CD14-positive monocyte (primary cell): Measurements from ENCODE around the gene RGS19. TPM values are rescaled to one million over a fixed set of nuclear protein-coding genes. Genes with fewer than 3 reads are reported as not detected.
"Not testable (repeated sequence)": the region's sequence is repeated elsewhere in the genome, so short reads cannot be mapped to it uniquely, and the experiment has no call there.

Experiments used
- DNase-seq, 3 donors: peaks; one replicate each; pipeline ENCODE4 v3.0.0-alpha.2; 2011 to 2022
- H2AFZ ChIP-seq: 2 replicates; pipeline ENCODE4 v1.6.0; 2012; ENCODE audit warnings: mild to moderate bottlenecking, low read depth, low read length, inconsistent platforms; ENCODE audit not compliant: insufficient read depth, poor library complexity, severe bottlenecking
- H3K27ac ChIP-seq, 2 donors: 1 replicate in 1 of 2; 2 replicates in 1 of 2; pipeline ENCODE4 v1.5.1; 2012 to 2013; ENCODE audit warnings: low read length in 2 of 2, control low read depth in 1 of 2, inconsistent platforms in 1 of 2, low read depth in 1 of 2, mild to moderate bottlenecking in 1 of 2
- H3K27me3 ChIP-seq, 2 donors: one replicate each; pipeline versions ENCODE4 v1.6.0 to v1.6.1; 2011 to 2013; ENCODE audit warnings: low read length in 2 of 2; ENCODE audit not compliant: control insufficient read depth in 2 of 2, insufficient read depth in 2 of 2
- H3K36me3 ChIP-seq, 2 donors: replicated peaks in 1 of 2; 1 replicate in 1 of 2; 2 replicates in 1 of 2; pipeline versions ENCODE4 v1.5.1 to v1.6.1; 2012 to 2013; ENCODE audit warnings: low read length in 2 of 2, control low read depth in 1 of 2, inconsistent platforms in 1 of 2, mild to moderate bottlenecking in 1 of 2; ENCODE audit not compliant: insufficient read depth in 2 of 2, control insufficient read depth in 1 of 2
- H3K4me1 ChIP-seq, 2 donors: 1 replicate in 1 of 2; 2 replicates in 1 of 2; pipeline versions ENCODE4 v1.5.1 to v1.6.1; 2012 to 2013; ENCODE audit warnings: low read length in 2 of 2, control low read depth in 1 of 2, inconsistent platforms in 1 of 2, mild to moderate bottlenecking in 1 of 2, moderate library complexity in 1 of 2; ENCODE audit not compliant: insufficient read depth in 2 of 2, control insufficient read depth in 1 of 2
- H3K4me2 ChIP-seq: replicated peaks from 2 replicates; pipeline ENCODE3; 2012; ENCODE audit warnings: low read length, moderate library complexity, mild to moderate bottlenecking; ENCODE audit not compliant: poor library complexity, severe bottlenecking; ENCODE audit errors: extremely low read depth
- H3K4me3 ChIP-seq, 3 experiments: fragments of 200-600 bp in 1 of 3; sonication (generic) in 1 of 3; replicated peaks in 1 of 3; 1 replicate in 2 of 3; 2 replicates in 1 of 3; pipeline ENCODE4 v1.5.1; 2011 to 2013; ENCODE audit warnings: low read length in 3 of 3, mild to moderate bottlenecking in 3 of 3, control low read depth in 2 of 3, low read depth in 2 of 3, inconsistent platforms in 1 of 3, moderate library complexity in 1 of 3
- H3K79me2 ChIP-seq: 2 replicates; pipeline ENCODE4 v1.6.0; 2012; ENCODE audit warnings: mild to moderate bottlenecking, control low read depth, inconsistent platforms, low read length, moderate library complexity; ENCODE audit not compliant: insufficient read depth
- H3K9ac ChIP-seq: 2 replicates; pipeline ENCODE4 v1.6.0; 2017; ENCODE audit warnings: low read length, mild to moderate bottlenecking; ENCODE audit not compliant: insufficient read depth, poor library complexity, severe bottlenecking
- H3K9me3 ChIP-seq, 2 donors: replicated peaks in 1 of 2; 1 replicate in 1 of 2; 2 replicates in 1 of 2; pipeline versions ENCODE4 v1.5.1 to v1.6.1; 2012 to 2013; ENCODE audit warnings: low read length in 2 of 2, control low read depth in 1 of 2; ENCODE audit not compliant: control insufficient read depth in 1 of 2, insufficient read depth in 1 of 2
- H4K20me1 ChIP-seq: 2 replicates; pipeline ENCODE4 v1.6.0; 2012; ENCODE audit warnings: mild to moderate bottlenecking, low read length, control low read depth, moderate library complexity; ENCODE audit not compliant: insufficient read depth
- H3K27ac Mint-ChIP-seq, 7 donors: one replicate each; pipeline ENCODE4 v1.8.0; 2020; ENCODE audit warnings: mild to moderate bottlenecking in 7 of 7, mixed read lengths in 7 of 7, moderate library complexity in 6 of 7, inconsistent platforms in 2 of 7
- H3K27me3 Mint-ChIP-seq, 3 donors: one replicate each; pipeline ENCODE4 v1.8.0; 2021 to 2022; ENCODE audit warnings: low read depth in 3 of 3, mild to moderate bottlenecking in 3 of 3, mixed read lengths in 3 of 3, moderate library complexity in 3 of 3, inconsistent platforms in 1 of 3
- H3K36me3 Mint-ChIP-seq, 2 donors: one replicate each; pipeline ENCODE4 v1.8.0; 2020; ENCODE audit warnings: mixed read lengths in 2 of 2, inconsistent platforms in 1 of 2, mild to moderate bottlenecking in 1 of 2
- H3K4me1 Mint-ChIP-seq: one replicate; pipeline ENCODE4 v1.8.0; 2020; ENCODE audit warnings: mild to moderate bottlenecking, mixed read lengths
- H3K4me3 Mint-ChIP-seq, 2 donors: one replicate each; pipeline ENCODE4 v1.8.0; 2020; ENCODE audit warnings: mild to moderate bottlenecking in 2 of 2, mixed read lengths in 2 of 2, moderate library complexity in 1 of 2
- H3K9me3 Mint-ChIP-seq, 7 donors: one replicate each; pipeline ENCODE4 v1.8.0; 2020 to 2022; ENCODE audit warnings: mixed read lengths in 7 of 7, mild to moderate bottlenecking in 6 of 7, moderate library complexity in 6 of 7, inconsistent platforms in 2 of 7
- CTCF ChIP-seq: fragments of 200-600 bp; IDR thresholded peaks from one replicate; pipeline ENCODE4 v1.8.0; 2022; ENCODE audit warnings: antibody characterized with exemption, mild to moderate bottlenecking
- WGBS: methylation state at CpG from one replicate; pipeline ENCODE4 v1.1.5; 2013; ENCODE audit warnings: missing lambda C conversion rate; ENCODE audit not compliant: insufficient coverage; 5-methylcytosine and 5-hydroxymethylcytosine counted together
- intact Hi-C, 2 donors: fragments of 100-400 bp; cut with micrococcal nuclease; formaldehyde crosslinking; loops; one replicate each; pipeline versions ENCODE4 v1.15.0 to v1.15.1; 2023
- polyA plus RNA-seq, 3 donors: library from polyadenylated mRNA; depleted of rRNA in 1 of 3; unstranded in 2 of 3; stranded (reverse) in 1 of 3; fragments of 300-500 nt in 2 of 3; fragments of >200 nt in 1 of 3; fragmentation: Illumina TruSeq in 2 of 3; gene quantifications; 1 replicate in 2 of 3; 2 replicates in 1 of 3; pipeline ENCODE4 v1.2.3, GENCODE V29; 2012 to 2021

The RGS19 gene
- polyA plus RNA-seq, 3 donors = 235 to 280 (median 244) TPM

- H3K9me3 Mint-ChIP-seq = no peaks in the 10 kb centered on the region
- H3K4me1 Mint-ChIP-seq = peaks cover 8% of the 10 kb centered on the region
- Histone ChIP-seq H3K27me3 (no peaks in the 10 kb centered on the region), H2AFZ (no peak overlapping the region), H3K36me3 (no peaks in the 10 kb centered on the region), H3K9me3 (no peaks in the 10 kb centered on the region), H3K27ac (no peak overlapping the region), H3K9ac (no peak overlapping the region), H3K79me2 (no peaks in the 10 kb centered on the region), H3K4me2 (no peak overlapping the region), H4K20me1 (no peaks in the 10 kb centered on the region), H3K4me3 (no peak overlapping the region), H3K4me1 (peaks cover 8% of the 10 kb centered on the region in 2 donors)
- 89% methylated on average over 7 of the region's 8 CpGs for whole genome bisulfite sequencing
- H3K27ac Mint-ChIP-seq = no peak overlapping the region
- peaks cover 13 to 23% (median 22%) of the 10 kb centered on the region in 3 donors for H3K27me3 Mint-ChIP-seq
- DNase-seq = no peak
- intact Hi-C loops = no loop called here
- no peak for TF ChIP-seq CTCF
- no peaks in the 10 kb centered on the region for H3K36me3 Mint-ChIP-seq
- H3K4me3 Mint-ChIP-seq = no peak overlapping the region
Observed at GRCh38 chr20:64119301-64119680, 40.0 kb upstream of the RGS19 start.

DNA sequence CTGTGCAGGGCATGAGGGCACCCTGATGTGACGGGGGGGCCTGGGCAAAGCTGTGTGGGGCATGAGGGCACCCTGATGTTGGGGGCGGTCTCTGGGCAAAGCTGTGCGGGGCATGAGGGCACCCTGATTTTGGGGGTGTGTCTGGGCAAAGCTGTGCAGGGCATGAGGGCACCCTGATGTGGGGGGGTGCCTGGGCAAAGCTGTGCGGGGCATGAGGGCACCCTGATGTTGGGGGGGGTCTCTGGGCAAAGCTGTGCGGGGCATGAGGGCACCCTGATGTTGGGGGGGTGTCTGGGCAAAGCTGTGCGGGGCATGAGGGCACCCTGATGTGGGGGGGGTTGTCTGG lies 38.1 kb upstream of the RGS19 start:
- H3K36me3 Mint-ChIP-seq, H3K79me2 ChIP-seq, H3K27me3 ChIP-seq, H3K4me1 Mint-ChIP-seq, H3K36me3 ChIP-seq, H2AFZ ChIP-seq, H3K27ac ChIP-seq, H4K20me1 ChIP-seq, H3K9me3 Mint-ChIP-seq, H3K9me3 ChIP-seq, H3K4me3 ChIP-seq, H3K4me3 Mint-ChIP-seq, intact Hi-C loops, DNase-seq, H3K4me2 ChIP-seq, H3K4me1 ChIP-seq, H3K9ac ChIP-seq: not testable (repeated sequence)
- H3K27ac Mint-ChIP-seq = peak overlapping the region in 1 of 7 donors; percentile 54
- H3K27me3 Mint-ChIP-seq = peaks cover 7 to 15% (median 10%) of the 10 kb centered on the region in 3 donors
- 33% methylated on average over 1 of the region's 6 CpGs for WGBS
